Endothelial cell of hepatic sinusoid (primary cell): ENCODE data around the gene CLDN5.

Source experiments
- in situ Hi-C: cut with HindIII; loops from 2 replicates; pipeline ENCODE4 v1.10.0; 2017; ENCODE audit warnings: low sequenced_read_pairs

CLDN5 gene, protein sequence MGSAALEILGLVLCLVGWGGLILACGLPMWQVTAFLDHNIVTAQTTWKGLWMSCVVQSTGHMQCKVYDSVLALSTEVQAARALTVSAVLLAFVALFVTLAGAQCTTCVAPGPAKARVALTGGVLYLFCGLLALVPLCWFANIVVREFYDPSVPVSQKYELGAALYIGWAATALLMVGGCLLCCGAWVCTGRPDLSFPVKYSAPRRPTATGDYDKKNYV

DNA sequence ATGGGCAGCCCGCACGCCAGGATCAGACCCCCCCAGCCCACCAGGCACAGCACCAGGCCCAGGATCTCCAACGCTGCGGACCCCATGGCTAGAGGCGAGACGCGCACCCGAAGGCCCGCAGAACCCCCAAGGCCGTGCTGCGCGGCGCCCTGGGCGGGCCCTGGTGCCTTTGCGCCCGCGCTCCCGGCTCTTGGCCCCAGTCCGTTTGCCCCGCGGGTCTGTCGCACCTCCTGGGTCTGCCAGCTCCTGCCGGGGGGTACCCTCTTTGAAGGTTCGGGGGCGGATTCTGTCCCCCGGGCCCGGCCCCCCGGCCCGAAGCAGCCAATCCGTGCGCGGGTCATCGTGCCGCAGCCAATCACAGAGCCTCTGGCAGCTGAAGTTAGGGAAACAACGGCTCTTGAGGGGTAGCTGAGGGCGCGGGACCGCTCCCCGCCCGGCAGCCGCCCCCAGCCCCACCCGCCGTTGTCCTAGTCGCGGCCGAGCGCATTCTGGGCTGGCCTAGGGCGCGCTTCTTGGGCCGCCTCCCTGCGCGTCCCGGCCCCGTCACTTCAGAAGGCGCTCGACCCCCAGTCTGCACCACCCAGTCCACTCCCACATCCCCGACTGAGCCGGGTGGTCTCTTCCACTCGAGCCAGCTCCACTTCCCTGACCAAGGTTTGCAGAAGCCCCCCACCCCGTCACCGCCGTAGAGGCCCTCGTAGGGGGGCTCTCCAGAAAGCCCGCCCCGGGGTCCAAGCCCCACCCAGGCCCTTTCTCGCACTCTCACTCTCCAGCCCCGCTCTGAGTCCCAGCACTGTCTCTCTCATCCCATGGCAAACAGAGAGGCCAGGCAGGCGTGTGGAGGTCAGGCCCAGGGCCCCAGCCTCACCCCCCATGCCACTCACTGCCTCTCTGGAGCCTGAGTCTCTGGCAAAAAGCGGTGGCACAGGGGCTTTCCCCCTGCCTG, at the start of gene CLDN5:
TSS of gene CLDN5 (minus strand) at position 241 of the 946 bp plus-strand sequence. CDS start at position 86, 155 bp downstream.
- in situ Hi-C loops: no loop called here

- in situ Hi-C loops: no loop called here
Observed at GRCh38 chr22:19571995-19572394, 47.8 kb upstream of the CLDN5 start.

GRCh38 chr22:19571207-19571795, 47.1 kb upstream of the CLDN5 start:
- in situ Hi-C loops: no loop called here

GRCh38 chr22:19569976-19570375, 45.8 kb upstream of the CLDN5 start:
- in situ Hi-C loops: no loop called here

DNA sequence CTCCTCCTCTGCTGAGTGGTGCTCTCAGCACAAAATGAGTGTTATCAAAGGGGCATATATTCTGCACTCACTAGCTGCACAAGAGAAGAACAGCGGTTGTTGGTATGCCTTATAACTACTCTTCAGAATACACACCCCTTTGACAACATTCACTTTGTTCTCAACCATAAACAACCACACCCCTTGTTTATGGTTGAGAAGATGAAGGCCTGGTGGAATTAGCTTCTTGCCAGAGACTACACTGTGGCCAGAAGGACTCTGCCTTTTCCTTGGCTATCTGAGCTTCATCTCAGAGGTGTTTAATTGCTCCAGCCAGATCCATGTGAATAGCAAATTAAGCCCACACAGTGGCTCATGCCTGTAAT, 45.0 kb upstream of the CLDN5 start:
- in situ Hi-C loops: no loop called here

DNA sequence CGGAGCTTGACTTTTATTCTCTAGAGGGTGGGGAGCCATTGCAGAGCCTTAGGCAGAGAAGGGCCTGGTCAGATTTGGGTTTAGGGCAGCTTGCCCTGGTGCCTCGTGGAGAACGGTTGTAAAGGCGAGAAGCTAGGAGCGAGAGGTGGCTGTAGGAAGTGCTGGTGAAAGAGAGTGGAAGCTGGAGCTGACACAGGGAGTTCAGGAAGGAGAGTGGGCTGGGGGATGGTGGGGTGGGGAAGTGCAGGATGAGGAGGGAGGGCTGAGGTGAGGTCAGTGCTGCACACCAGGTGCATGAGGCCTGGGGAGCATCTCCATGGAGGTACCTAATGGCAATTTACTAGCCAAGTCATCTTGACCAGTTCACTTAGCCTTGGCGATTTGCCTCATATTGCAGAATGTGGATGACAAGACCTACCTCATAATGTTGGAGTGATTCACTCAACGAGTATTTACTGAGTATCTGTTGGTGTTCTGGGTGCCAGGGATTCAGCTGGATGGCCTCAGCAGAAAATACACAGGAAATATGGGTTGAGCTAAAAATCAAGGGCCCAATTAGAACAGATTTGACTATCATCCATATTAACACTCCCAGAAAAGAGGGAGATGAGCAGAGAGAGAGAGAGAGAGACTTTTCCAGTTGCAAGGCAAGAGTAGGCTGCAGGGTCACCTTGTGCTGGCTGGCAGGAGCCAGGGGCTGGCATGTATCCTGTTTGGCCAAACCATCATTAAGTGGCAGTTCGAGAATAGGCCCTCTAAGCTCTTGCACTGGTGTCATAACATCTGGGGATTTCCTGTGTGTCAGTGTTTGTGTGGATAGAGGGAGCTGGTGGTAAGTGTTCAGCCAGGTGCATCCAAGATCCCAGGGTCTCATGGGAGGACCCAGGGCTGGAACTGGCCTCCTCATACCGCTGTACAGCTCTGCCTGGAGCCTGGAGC, 44.4 kb upstream of the CLDN5 start:
- in situ Hi-C loops: no loop called here

- in situ Hi-C loops: no loop called here
Observed at GRCh38 chr22:19567157-19568009, 43.2 kb upstream of the CLDN5 start.

DNA sequence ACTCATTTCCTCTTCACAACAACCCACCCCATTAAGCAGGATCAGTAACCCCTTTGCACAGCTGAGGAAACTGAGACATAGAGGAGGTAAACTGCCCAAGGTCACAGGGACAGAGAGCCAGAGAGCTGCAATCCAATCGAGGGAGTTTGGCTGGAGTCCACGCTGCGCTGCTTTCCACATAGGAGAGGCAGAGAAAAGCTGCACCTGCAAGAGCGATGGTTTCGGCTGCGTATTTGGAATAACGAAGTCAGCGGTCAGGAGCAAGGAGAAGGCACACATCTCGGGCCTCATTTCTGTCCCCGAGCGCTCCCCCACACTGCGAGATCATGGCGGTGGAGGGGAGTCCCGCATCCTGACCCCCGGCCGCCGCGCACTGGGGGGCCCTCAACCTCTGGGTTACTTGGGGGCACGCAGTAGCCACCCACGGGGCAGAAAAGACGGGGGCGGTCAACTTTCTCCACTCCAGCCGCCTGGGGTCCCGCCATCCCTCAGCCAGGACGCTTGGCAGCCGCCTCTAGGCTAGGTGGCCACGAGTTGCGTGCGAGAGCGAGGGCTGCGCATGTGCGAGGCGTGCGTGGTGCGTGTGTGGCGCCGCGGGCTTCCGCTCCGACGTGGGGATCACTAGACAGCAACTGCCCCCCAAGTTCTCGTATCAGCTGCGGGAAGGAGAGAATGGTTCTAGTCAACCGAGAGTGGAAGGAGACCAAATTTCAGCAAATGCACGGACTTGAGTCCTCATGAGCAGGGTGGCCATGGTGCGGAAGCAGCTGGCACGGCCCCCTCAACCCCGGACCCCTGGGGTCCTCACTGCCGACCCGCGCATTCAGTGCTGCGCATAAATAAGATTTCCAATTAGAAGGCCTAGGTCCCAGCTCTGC, 42.3 kb upstream of the CLDN5 start:
- in situ Hi-C loops: no loop called here

DNA sequence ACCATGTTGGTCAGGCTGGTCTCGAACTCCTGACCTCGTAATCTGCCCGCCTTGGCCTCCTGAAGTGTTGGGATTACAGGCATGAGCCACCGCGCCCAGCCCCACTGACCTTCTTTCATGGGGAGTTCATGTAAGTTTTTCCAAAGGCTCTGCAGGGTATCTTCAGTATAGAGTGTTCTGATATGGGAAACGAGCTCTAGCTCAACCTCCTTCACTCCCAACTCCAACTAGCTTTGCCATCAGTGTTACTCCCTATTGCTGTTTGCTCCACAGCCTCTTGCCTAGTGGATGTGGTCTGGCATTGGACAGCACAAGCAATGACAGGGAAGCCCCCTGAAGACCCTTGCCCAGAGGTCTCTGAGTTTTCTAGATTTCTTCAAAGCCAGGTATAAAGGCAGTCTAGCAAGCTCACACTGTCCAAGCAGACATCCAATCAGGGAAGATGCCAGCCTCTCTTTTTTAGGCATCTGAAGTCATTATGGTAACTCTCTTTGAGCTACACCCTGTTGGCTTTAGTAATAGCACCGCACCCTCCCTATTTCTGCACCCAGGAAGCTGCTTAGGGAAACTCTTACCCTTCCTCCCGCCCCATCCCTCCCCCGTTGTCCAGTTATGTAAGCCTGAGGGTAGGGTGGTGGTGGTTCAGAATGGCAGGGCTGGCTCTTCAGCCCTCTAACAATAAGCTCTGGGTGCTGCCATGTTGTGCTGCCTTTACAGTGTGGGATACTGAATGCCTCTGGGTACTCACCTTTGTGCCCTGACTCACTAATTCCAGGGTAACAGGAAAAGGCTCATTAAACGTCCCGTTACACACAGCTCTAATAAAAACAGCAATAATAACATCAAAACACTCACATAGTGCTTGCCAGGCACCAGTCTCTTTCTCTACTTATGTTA, 41.4 kb upstream of the CLDN5 start:
- in situ Hi-C loops: no loop called here

GRCh38 chr22:19559956-19560355, 35.7 kb upstream of the CLDN5 start:
- in situ Hi-C loops: no loop called here

- in situ Hi-C loops: no loop called here
Observed at GRCh38 chr22:19559324-19559811, 35.2 kb upstream of the CLDN5 start.

DNA sequence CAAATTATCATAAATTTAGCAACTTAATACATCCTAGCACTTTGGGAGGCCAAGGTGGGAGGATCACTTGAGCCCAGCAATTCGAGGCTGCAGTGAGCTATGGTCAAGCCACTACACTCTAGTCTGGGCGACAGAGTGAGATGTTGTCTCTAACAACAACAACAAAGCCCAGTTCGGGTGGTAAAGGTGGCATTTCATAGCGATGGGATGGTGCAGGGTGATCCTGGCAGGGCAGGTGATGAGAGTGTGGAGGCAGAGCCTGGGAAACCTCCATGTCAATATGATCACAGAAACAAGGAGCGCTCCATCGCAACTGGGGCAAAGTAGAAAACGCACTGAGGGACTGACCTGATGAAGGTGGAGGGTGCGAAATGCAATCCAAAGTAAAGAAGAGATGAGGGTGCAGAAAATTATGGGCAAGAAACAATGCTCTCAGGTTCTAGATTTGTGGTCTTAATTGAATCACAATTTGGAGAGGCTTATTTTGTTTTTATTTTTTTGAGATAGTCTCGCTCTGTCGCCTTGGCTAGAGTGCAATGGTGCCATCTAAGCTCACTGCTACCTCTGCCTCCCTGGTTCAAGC, 32.8 kb upstream of the CLDN5 start:
- in situ Hi-C loops: no loop called here

GRCh38 chr22:19555651-19556050, 31.4 kb upstream of the CLDN5 start:
- in situ Hi-C loops: no loop called here

DNA sequence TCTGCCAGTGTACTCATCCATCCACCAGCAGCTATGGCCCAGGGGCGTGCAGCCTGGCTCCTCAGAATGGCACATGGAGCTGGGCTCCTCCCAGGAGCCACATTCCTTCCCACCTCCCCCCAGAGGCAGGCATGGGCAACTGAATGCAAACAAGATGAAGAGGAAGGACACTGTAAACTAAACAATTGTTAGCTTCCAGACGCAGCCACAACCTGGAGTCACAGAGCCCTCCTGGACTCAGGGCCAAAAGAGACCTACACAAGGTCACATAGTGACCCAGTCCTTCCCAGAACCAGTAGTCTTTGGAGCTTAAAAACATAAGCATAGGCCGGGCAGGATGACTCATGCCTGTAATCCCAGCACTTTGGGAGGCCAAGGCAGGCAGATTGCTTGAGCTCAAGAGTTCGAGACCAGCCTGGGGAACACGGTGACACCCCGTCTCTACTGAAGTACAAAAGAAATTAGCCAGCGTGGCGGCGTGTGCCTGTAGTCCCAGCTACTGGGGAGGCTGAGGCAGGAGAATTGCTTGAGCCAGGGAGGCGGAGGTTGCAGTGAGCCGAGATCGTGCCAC, 30.7 kb upstream of the CLDN5 start:
- in situ Hi-C loops: no loop called here

- in situ Hi-C loops: no loop called here
Observed at GRCh38 chr22:19553201-19553600, 29.0 kb upstream of the CLDN5 start.

GRCh38 chr22:19550382-19550781, 26.2 kb upstream of the CLDN5 start:
- in situ Hi-C loops: no loop called here

DNA sequence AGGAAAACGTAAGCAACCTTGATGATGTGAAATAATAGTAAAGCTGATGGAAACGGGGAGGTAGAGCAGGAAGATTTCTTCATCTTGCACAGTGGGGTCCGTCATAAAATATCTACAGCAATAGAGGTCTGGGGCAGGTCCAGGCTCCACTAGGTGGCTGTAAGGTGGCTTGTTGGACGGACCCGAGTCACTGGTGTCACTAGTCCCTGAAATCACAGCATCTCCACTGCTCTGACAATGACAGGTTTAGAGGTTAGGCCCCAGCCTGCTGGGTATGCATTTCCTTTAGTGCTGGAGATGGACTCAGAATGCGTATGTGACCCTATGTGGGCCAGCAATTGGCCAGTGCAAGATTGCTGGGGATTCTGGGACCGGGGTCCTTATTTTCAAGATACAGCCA, 25.2 kb upstream of the CLDN5 start:
- in situ Hi-C loops: no loop called here
